K562 (cell line): ENCODE results near the gene ETS1. TPM values are rescaled to one million over a fixed set of nuclear protein-coding genes. Genes with fewer than 3 reads are reported as not detected.

Experiments used
- ATAC-seq: fragments of 200-7000 bp; cut with Tn5 transposase; 3 replicates; pipeline ENCODE4 v1.9.1; 2020; ENCODE audit warnings: moderate library complexity
- BruUV-seq: library from RNA; stranded (reverse); fragments of 400-500 nt; replicated peaks from 2 replicates; lab custom pipeline; 2021; lab: Mats Ljungman, UMichigan
- CTCF ChIA-PET: fragments of 300-600 bp; formaldehyde crosslinking; extraction: SDS; loops from one replicate; lab custom pipeline; 2021; ENCODE audit warnings: low intra/inter-chr PET ratio; lab: Yijun Ruan, JAX
- POLR2A ChIA-PET: fragments of 300-600, 350-650 bp; sonication (Branson Sonifier 250); formaldehyde crosslinking; extraction: SDS; loops from one replicate; lab custom pipeline; 2021; ENCODE audit warnings: antibody characterized with exemption, inconsistent platforms; lab: Yijun Ruan, JAX
- DNase-seq, 4 experiments: peaks; one replicate each; pipeline versions ENCODE4 v3.0.0 to v3.0.0-alpha.2; 2011 to 2018; ENCODE audit warnings: low spot score in 3 of 4, mixed read lengths in 3 of 4; ENCODE audit errors: extremely low read depth in 1 of 4
- FAIRE-seq: peaks from 2 replicates; lab custom pipeline; 2011; peaks lifted over from hg19 to GRCh38; lab: Jason Lieb, UNC
- H2AFZ ChIP-seq: 2 replicates; pipeline ENCODE4 v1.6.0; 2011; ENCODE audit warnings: low read depth, low read length, control low read depth, inconsistent platforms
- H3K27ac ChIP-seq: fragments of 200-600 bp; 3 replicates; pipeline ENCODE4 v1.8.0; 2011; ENCODE audit warnings: low read depth, mild to moderate bottlenecking, control low read depth, inconsistent platforms, low read length, moderate library complexity, mixed read lengths; ENCODE audit errors: extremely low read depth
- H3K27me3 ChIP-seq, 2 experiments: fragments of 300-600 bp in 1 of 2; 2 replicates in 1 of 2; 3 replicates in 1 of 2; pipeline versions ENCODE4 v1.6.0 to v1.8.0; 2011; ENCODE audit warnings: inconsistent platforms in 2 of 2, low read length in 2 of 2, mild to moderate bottlenecking in 1 of 2, mixed read lengths in 1 of 2, moderate library complexity in 1 of 2; ENCODE audit not compliant: control insufficient read depth in 2 of 2, insufficient read depth in 2 of 2
- H3K36me3 ChIP-seq: fragments of 300-600 bp; 3 replicates; pipeline ENCODE4 v1.8.0; 2011; ENCODE audit warnings: mild to moderate bottlenecking, low read length, inconsistent platforms; ENCODE audit not compliant: control insufficient read depth, insufficient read depth
- H3K4me1 ChIP-seq, 2 experiments: fragments of 200-600 bp in 1 of 2; replicated peaks in 1 of 2; 2 replicates in 1 of 2; 3 replicates in 1 of 2; pipeline versions ENCODE4 v1.5.1 to v1.8.0; 2011; ENCODE audit warnings: inconsistent platforms in 2 of 2, low read length in 2 of 2, mild to moderate bottlenecking in 1 of 2, mixed read lengths in 1 of 2, moderate library complexity in 1 of 2; ENCODE audit not compliant: control insufficient read depth in 2 of 2, insufficient read depth in 2 of 2
- H3K4me2 ChIP-seq: 2 replicates; pipeline ENCODE4 v1.6.1; 2011; ENCODE audit warnings: low read length, control low read depth, inconsistent platforms, mixed read lengths; ENCODE audit not compliant: insufficient read depth
- H3K4me3 ChIP-seq: fragments of 200-600 bp; sonication (generic), shearing (Covaris generic); 2 replicates; pipeline ENCODE4 v1.5.1; 2016; ENCODE audit warnings: control low read depth, inconsistent platforms
- H3K79me2 ChIP-seq: fragments of 200-600 bp; 3 replicates; pipeline ENCODE4 v1.8.0; 2011; ENCODE audit warnings: low read length, inconsistent platforms; ENCODE audit not compliant: control insufficient read depth, insufficient read depth
- H3K9ac ChIP-seq, 2 experiments: 2 replicates each; pipeline versions ENCODE4 v1.6.0 to v1.6.1; 2011; ENCODE audit warnings: low read depth in 2 of 2, low read length in 2 of 2, control low read depth in 1 of 2, inconsistent platforms in 1 of 2, mild to moderate bottlenecking in 1 of 2, mixed read lengths in 1 of 2; ENCODE audit not compliant: insufficient read depth in 1 of 2
- H3K9me1 ChIP-seq: one replicate; pipeline ENCODE4 v1.6.0; 2011; ENCODE audit warnings: inconsistent platforms, mild to moderate bottlenecking, low read length, moderate library complexity; ENCODE audit not compliant: control insufficient read depth, insufficient read depth
- H3K9me3 ChIP-seq: replicated peaks from 2 replicates; pipeline ENCODE4 v1.5.1; 2011; ENCODE audit warnings: low read depth, low read length, inconsistent platforms; ENCODE audit not compliant: control insufficient read depth, insufficient read depth
- H4K20me1 ChIP-seq: replicated peaks from 2 replicates; pipeline ENCODE4 v1.6.1; 2011; ENCODE audit warnings: low read length, inconsistent platforms, mixed read lengths; ENCODE audit not compliant: control insufficient read depth, insufficient read depth
- CGGBP1 ChIP-seq: fragments of 250-450 bp; sonication (Bioruptor Pico); IDR thresholded peaks from 2 replicates; pipeline ENCODE4 v1.9.0; 2021; ENCODE audit warnings: mild to moderate bottlenecking
- MCM3 ChIP-seq: fragments of 450-650 bp; IDR thresholded peaks from 2 replicates; pipeline ENCODE4 v1.6.1; 2016
- MITF ChIP-seq: IDR thresholded peaks from 2 replicates; pipeline ENCODE4 v1.6.1; 2014; ENCODE audit warnings: antibody characterized with exemption
- POLR2G ChIP-seq: fragments of 200-400 bp; formaldehyde crosslinking; IDR thresholded peaks from 2 replicates; pipeline ENCODE4 v1.6.1; 2017; ENCODE audit warnings: low read depth, mild to moderate bottlenecking, antibody characterized with exemption, low read length, moderate library complexity
- SIN3A ChIP-seq, 2 experiments: fragments of 150-350 bp in 1 of 2; IDR thresholded peaks; 2 replicates each; pipeline ENCODE4 v1.6.1; 2011 to 2016; ENCODE audit warnings: borderline replicate concordance in 2 of 2, low read depth in 2 of 2, low read length in 2 of 2, mild to moderate bottlenecking in 2 of 2, moderate library complexity in 2 of 2; ENCODE audit not compliant: control insufficient read depth in 1 of 2
- TAF9B ChIP-seq: fragments of 450-650 bp; IDR thresholded peaks from 2 replicates; pipeline ENCODE4 v1.6.1; 2018; ENCODE audit warnings: mild to moderate bottlenecking; ENCODE audit not compliant: partially characterized antibody
- TFAM ChIP-seq: fragments of 250-450 bp; sonication (Bioruptor Pico); conservative IDR thresholded peaks from 2 replicates; pipeline ENCODE4 v1.5.0; 2021; ENCODE audit warnings: mild to moderate bottlenecking, moderate library complexity
- ZMIZ1 ChIP-seq, 2 experiments: fragments of 150-350 bp in 1 of 2; IDR thresholded peaks; 2 replicates each; pipeline ENCODE4 v1.6.1; 2012 to 2016; ENCODE audit warnings: low read depth in 2 of 2, low read length in 2 of 2, mild to moderate bottlenecking in 1 of 2, moderate library complexity in 1 of 2
- ZNF518B ChIP-seq: fragments of 250-450 bp; sonication (Bioruptor Pico); IDR thresholded peaks from 2 replicates; pipeline ENCODE4 v1.5.0; 2021; ENCODE audit warnings: mild to moderate bottlenecking, moderate library complexity
- ZNF655 ChIP-seq: fragments of 250-450 bp; sonication (Bioruptor Pico); IDR thresholded peaks from 2 replicates; pipeline ENCODE4 v1.5.0; 2021
- WGBS: fragments of 100-300 bp; shearing (Covaris generic); methylation state at CpG from one replicate; pipeline ENCODE4 v1.1.6; 2016; ENCODE audit warnings: low coverage, mixed read lengths; ENCODE audit not compliant: insufficient coverage; ENCODE audit errors: missing lambda C conversion rate; 5-methylcytosine and 5-hydroxymethylcytosine counted together
- in situ Hi-C: fragments of 300-500 bp; cut with MboI; formaldehyde crosslinking; loops from 4 replicates; pipeline ENCODE4 v1.15.0; 2018; ENCODE audit warnings: inconsistent platforms, mixed read lengths
- intact Hi-C: fragments of 100-400 bp; cut with micrococcal nuclease; formaldehyde crosslinking; loops from 2 replicates; pipeline ENCODE4 v1.14.2; 2022
- polyA plus RNA-seq, 8 experiments: library from polyadenylated mRNA; depleted of rRNA in 4 of 8; stranded (reverse) in 5 of 8; unstranded in 3 of 8; fragments of >200 nt; fragmentation: Nextera tagmentation in 2 of 8; fragmentation: Illumina TruSeq in 1 of 8; extraction: Ambion mirVana in 2 of 8; extraction: Trizol in 1 of 8; gene quantifications; 2 replicates each; pipeline versions ENCODE4 v1.2.1 to v1.2.3, GENCODE V29; 2011 to 2014; ENCODE audit warnings: inconsistent platforms in 1 of 8, missing spikeins in 1 of 8
- total RNA-seq, 7 experiments: library from RNA; depleted of rRNA in 6 of 7; stranded (reverse); fragments of >200 nt in 6 of 7; fragmentation: Illumina TruSeq in 2 of 7; extraction: Trizol in 2 of 7; gene quantifications; 2 replicates each; pipeline versions ENCODE4 v1.2.1 to v1.2.3, GENCODE V29; 2011 to 2021; ENCODE audit warnings: low replicate concordance in 1 of 7

The ETS1 gene
- total and polyA plus RNA-seq, 9 of the 15 experiments (the other 6 are each of a cell fraction or from before 2014, with no cell fraction given): 0.04 to 1.4 (median 0.23) TPM

- no peak overlapping the region for H3K9ac ChIP-seq
- no peaks in the 10 kb centered on the region for H3K4me1 ChIP-seq
- intact Hi-C loops (no loop called here), in situ Hi-C loops (no loop called here)
- H2AFZ ChIP-seq: no peak overlapping the region
- DNase-seq (no peak), FAIRE-seq (no peak), ATAC-seq (no peak)
- H3K4me2 ChIP-seq: no peak overlapping the region
- no peak for TF ChIP-seq TFAM (CRISPR knock-in tag)
- no peak for TF ChIP-seq MITF
- TF ChIP-seq SIN3A (IDR thresholded peaks at IDR 0.05; ENCODE audit: borderline replicate concordance in 2 of 2, control insufficient read depth in 1 of 2, low read depth in 2 of 2, low read length in 2 of 2): no peak
- TF ChIP-seq POLR2G: no peak
- TF ChIP-seq ZNF518B (CRISPR knock-in tag): no peak
- TF ChIP-seq MCM3: no peak
- no peak for TF ChIP-seq ZNF655 (CRISPR knock-in tag)
- TF ChIP-seq TAF9B: no peak
- no peak for TF ChIP-seq ZMIZ1 (IDR thresholded peaks at IDR 0.05; ENCODE audit: low read depth in 2 of 2, low read length in 2 of 2)
- TF ChIP-seq CGGBP1: no peak
- ChIA-PET CTCF (no interaction called here), POLR2A (no interaction called here)
- H3K27me3 ChIP-seq: no peaks in the 10 kb centered on the region; a peak in 1 of 5 replicates
- H3K27ac ChIP-seq: no peak overlapping the region
- WGBS: 2% methylated on average over 3 of the region's 3 CpGs
- no peaks in the 10 kb centered on the region; the same call in 1 of the 2 replicates for H4K20me1 ChIP-seq
- H3K36me3 ChIP-seq: no peaks in the 10 kb centered on the region
- no peaks in the 10 kb centered on the region for H3K9me3 ChIP-seq
- no TSS peak for BruUV-seq
- H3K79me2 ChIP-seq: no peaks in the 10 kb centered on the region
- H3K4me3 ChIP-seq: no peak overlapping the region
- H3K9me1 ChIP-seq: no peaks in the 10 kb centered on the region
Observed at GRCh38 chr11:128567130-128567529, 20.2 kb downstream of the ETS1 start.
